HFFc6 (cell line): ENCODE results near the gene DNAJC18. TPM values are rescaled to one million over a fixed set of nuclear protein-coding genes. Genes with fewer than 3 reads are reported as not detected.
A peak's percentile ranks its signal among the peaks of the same experiment; 100 is the strongest.

Experiments
- DNase-seq: peaks from one replicate; pipeline ENCODE4 v3.0.0-alpha.2; 2018
- H3K27ac Mint-ChIP-seq: 2 replicates; pipeline ENCODE4 v1.8.0; 2020; ENCODE audit warnings: mild to moderate bottlenecking, mixed read lengths
- H3K27me3 Mint-ChIP-seq: 2 replicates; pipeline ENCODE4 v1.8.0; 2021; ENCODE audit warnings: mild to moderate bottlenecking, moderate library complexity, mixed read lengths; ENCODE audit not compliant: insufficient read depth
- H3K36me3 Mint-ChIP-seq: 2 replicates; pipeline ENCODE4 v1.8.0; 2021; ENCODE audit warnings: low read depth, mixed read lengths
- H3K4me1 Mint-ChIP-seq: 2 replicates; pipeline ENCODE4 v1.8.0; 2020; ENCODE audit warnings: low read depth, mixed read lengths
- H3K4me3 Mint-ChIP-seq: 2 replicates; pipeline ENCODE4 v1.8.0; 2020; ENCODE audit warnings: mild to moderate bottlenecking, moderate library complexity, mixed read lengths
- H3K9me3 Mint-ChIP-seq: 2 replicates; pipeline ENCODE4 v1.8.0; 2020; ENCODE audit warnings: mild to moderate bottlenecking, mixed read lengths
- total RNA-seq, 6 experiments: library from RNA; stranded (reverse); fragmentation: NEBNext Ultra II Directional; extraction: Animal tissue kit (Norgen Biotek cat#: 25700); gene quantifications; 2 replicates in 1 of 6; 3 replicates in 5 of 6; pipeline ENCODE4 v1.2.3, GENCODE V29; 2021
- TF ChIP-seq, protein P1 (sequence below): fragments of 200-600 bp; sonication (generic); IDR thresholded peaks from 2 replicates; pipeline ENCODE4 v1.5.0; 2021; ENCODE audit warnings: antibody characterized with exemption, mild to moderate bottlenecking

Gene DNAJC18
- total RNA-seq, 6 experiments from 2014 or later: 14.3 to 19.9 (median 18.2) TPM

DNA sequence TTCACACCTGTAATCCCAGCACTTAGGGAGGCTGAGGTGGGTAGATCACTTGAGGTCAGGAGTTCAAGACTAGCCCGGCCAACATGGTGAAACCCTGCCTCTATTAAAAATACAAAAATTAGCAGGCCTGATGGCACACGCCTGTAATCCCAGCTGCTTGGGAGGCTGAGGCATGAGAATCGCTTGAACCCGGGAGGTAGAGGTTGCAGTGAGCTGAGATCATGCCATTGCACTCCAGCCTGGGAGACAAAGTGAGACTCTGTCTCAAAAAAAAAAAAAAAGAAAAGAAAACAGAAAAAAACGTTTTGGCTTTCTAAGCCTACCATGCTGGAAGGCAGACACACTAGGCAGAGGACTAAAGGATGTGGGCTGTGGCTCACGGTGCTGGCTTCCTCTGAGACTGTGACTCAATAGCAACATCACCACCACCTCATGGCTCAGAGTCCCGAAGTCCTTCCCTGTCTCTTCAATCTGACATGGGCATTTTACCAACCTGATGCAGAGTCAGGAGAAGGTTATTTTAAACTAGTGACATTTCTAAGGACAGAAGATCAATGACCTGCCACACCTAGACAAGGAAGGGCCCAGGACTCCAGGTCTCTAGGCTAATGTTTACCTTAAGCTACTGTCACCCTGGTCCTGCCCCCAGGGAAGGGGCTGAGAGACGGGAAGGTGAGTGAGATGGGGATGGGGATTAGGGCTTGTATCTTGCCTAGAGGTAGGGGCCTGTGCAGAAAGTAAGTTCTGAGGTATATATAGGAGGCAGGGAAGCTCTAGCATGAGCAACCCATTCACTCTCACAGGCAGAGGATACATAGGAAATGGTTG lies 19.5 kb upstream of the DNAJC18 start:
- H3K4me3 Mint-ChIP-seq: peak overlapping the region; percentile 32; the same call in 1 of the 2 replicates
- no peaks in the 10 kb centered on the region for H3K9me3 Mint-ChIP-seq
- H3K36me3 Mint-ChIP-seq: no peaks in the 10 kb centered on the region
- peak; percentile 73 for DNase-seq
- H3K4me1 Mint-ChIP-seq: peaks cover 42% of the 10 kb centered on the region
- peak overlapping the region; percentile 90 for H3K27ac Mint-ChIP-seq
- no peaks in the 10 kb centered on the region for H3K27me3 Mint-ChIP-seq
- TF ChIP-seq, protein P1, sequence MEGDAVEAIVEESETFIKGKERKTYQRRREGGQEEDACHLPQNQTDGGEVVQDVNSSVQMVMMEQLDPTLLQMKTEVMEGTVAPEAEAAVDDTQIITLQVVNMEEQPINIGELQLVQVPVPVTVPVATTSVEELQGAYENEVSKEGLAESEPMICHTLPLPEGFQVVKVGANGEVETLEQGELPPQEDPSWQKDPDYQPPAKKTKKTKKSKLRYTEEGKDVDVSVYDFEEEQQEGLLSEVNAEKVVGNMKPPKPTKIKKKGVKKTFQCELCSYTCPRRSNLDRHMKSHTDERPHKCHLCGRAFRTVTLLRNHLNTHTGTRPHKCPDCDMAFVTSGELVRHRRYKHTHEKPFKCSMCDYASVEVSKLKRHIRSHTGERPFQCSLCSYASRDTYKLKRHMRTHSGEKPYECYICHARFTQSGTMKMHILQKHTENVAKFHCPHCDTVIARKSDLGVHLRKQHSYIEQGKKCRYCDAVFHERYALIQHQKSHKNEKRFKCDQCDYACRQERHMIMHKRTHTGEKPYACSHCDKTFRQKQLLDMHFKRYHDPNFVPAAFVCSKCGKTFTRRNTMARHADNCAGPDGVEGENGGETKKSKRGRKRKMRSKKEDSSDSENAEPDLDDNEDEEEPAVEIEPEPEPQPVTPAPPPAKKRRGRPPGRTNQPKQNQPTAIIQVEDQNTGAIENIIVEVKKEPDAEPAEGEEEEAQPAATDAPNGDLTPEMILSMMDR: no peak

DNA sequence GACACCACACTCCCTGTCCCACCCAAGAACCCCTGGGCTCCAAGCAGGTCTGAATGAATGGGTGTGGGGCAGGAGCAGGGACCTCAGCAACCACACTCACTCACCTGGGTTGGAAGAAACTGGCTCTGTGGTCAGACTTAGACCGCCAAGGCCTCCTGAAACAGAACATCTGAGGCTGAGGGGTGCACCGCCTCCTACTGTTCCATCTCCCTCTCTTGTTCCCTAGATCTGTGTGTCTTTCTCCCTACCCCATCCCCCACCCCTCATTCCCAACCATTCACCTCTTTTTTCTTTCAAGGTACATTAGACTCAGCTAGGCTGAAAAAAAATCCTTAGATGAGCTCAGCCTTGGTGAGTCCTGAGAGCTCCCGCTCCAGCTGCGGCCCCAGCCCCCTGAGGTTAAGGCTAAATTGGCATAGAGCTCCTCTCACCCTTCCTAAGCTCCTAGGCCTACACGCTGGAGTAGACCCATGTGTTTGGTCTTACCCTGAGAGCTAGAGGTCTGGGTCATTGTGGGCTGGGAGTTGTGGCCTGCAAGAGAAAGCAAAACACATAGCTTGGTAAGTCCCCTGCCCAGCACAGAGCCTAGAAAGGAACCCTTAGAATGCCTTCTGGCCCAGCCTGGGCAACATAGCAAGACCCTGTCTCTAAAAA lies 18.5 kb upstream of the DNAJC18 start:
- DNase-seq: no peak
- TF ChIP-seq, protein P1: no peak
- no peaks in the 10 kb centered on the region for H3K36me3 Mint-ChIP-seq
- peaks cover 39% of the 10 kb centered on the region for H3K4me1 Mint-ChIP-seq
- no peaks in the 10 kb centered on the region for H3K27me3 Mint-ChIP-seq
- H3K27ac Mint-ChIP-seq: no peak overlapping the region
- H3K4me3 Mint-ChIP-seq: no peak overlapping the region
- H3K9me3 Mint-ChIP-seq: no peaks in the 10 kb centered on the region

DNA sequence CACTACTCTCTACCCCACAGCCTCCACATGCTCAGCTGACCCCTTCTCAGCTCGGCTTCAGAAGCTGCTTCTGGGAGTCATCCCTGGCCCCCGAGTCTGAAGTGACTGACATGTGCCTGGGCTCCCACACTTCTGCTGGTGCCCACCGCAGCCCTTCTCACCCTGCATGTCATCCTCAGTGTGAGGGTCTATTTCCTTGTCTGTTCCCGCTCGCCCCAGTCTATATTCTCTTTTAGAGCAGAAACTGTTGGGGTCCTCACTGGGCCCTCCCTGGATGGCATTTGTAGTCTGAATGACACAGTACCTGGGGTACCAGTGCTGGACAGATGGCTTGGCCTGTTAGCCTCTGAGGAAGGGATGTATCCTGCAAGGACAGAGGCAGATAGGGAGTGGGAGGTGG lies 17.9 kb upstream of the DNAJC18 start:
- H3K27ac Mint-ChIP-seq: no peak overlapping the region
- no peak overlapping the region for H3K4me3 Mint-ChIP-seq
- no peaks in the 10 kb centered on the region for H3K36me3 Mint-ChIP-seq
- no peaks in the 10 kb centered on the region for H3K27me3 Mint-ChIP-seq
- H3K4me1 Mint-ChIP-seq: peaks cover 34% of the 10 kb centered on the region
- DNase-seq: no peak
- H3K9me3 Mint-ChIP-seq: no peaks in the 10 kb centered on the region
- TF ChIP-seq, protein P1: no peak

DNA sequence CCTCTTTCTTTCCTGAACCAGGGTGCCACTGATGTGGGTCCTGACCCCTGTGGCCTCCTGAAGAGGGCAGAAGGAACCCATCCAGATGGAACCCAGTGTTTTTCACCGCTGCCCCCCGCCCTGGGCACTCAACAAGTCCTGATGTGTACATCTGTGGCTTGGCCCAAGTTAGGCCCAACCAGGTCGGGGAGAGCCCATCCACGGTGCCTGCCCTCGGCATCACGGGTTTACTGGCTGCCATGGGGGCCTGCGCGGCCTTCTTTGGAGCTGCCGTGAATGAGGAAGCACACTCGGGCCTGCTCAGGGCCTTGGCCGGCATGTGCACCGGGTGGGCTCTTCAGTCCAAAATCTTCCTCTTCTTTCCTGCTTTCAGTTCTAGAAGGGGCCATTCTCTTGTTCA lies 17.5 kb upstream of the DNAJC18 start:
- TF ChIP-seq, protein P1: no peak
- Mint-ChIP-seq H3K4me1 (peaks cover 29% of the 10 kb centered on the region), H3K36me3 (no peaks in the 10 kb centered on the region), H3K9me3 (no peaks in the 10 kb centered on the region), H3K27me3 (no peaks in the 10 kb centered on the region), H3K4me3 (no peak overlapping the region), H3K27ac (no peak overlapping the region)
- no peak for DNase-seq

DNA sequence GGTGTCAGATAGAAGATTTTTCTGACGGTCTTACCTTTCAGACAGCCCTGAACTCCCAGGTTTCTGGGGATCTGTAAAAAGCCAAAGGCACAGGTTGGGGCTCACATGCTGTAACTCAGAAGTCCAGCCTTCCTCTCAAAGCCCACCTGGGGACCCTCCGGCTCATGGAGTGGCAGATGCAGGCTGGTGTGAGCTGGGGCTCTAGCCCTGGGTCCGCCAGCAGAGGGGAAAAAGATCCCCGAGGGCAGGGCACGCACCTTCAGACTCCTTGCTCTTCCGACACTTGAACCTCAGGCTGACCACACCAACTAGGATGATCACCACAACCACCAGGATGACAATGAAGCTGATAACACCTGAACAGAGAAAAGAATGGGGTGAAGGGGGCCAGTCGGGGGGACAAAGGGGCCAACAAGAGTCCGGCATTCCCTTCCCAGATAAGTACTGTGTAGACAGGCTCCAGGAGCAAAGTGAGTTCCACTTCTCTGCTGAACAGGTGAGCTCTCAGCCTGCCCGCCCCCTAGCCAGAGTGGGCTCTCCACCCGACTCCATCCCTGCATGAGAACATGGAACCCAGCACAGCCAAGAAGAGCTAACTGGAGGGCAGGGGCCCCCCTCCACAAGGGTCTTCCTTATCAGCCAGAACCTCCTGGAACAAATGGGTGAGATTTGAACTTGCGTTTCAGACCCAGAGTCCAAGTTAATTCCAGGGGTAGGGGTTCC lies 15.4 kb upstream of the DNAJC18 start:
- Mint-ChIP-seq H3K27me3 (no peaks in the 10 kb centered on the region), H3K4me3 (no peak overlapping the region), H3K9me3 (no peaks in the 10 kb centered on the region), H3K27ac (no peak overlapping the region), H3K36me3 (no peaks in the 10 kb centered on the region), H3K4me1 (peaks cover 13% of the 10 kb centered on the region)
- no peak for DNase-seq
- TF ChIP-seq, protein P1: no peak
